ENCODE results near the gene DPH7.
A peak's percentile ranks its signal among the peaks of the same experiment; 100 is the strongest.
"Not testable (repeated sequence)": the region's sequence is repeated elsewhere in the genome, so short reads cannot be mapped to it uniquely, and the experiment has no call there.

DPH7 gene

GRCh38 chr9:137515338-137515724 is 63.4 kb downstream of the DPH7 start:
- no peak for DNase-seq

- no peak for DNase-seq
Observed at GRCh38 chr9:137514691-137515337, 63.9 kb downstream of the DPH7 start.

GRCh38 chr9:137513801-137514570 is 64.7 kb downstream of the DPH7 start:
- DNase-seq: peak in 1 of 2 experiments; percentile 25

- DNase-seq: not testable (repeated sequence)
Observed at GRCh38 chr9:137513136-137513535, 65.6 kb downstream of the DPH7 start.

- DNase-seq: no peak
Observed at GRCh38 chr9:137511758-137512463, 66.8 kb downstream of the DPH7 start.

- DNase-seq: not testable (repeated sequence)
Observed at GRCh38 chr9:137511126-137511525, 67.6 kb downstream of the DPH7 start.

- no peak for DNase-seq
Observed at GRCh38 chr9:137509198-137509597, 69.5 kb downstream of the DPH7 start.

GRCh38 chr9:137506702-137507171 is 72.0 kb downstream of the DPH7 start:
- no peak for DNase-seq

GRCh38 chr9:137506274-137506673 is 72.5 kb downstream of the DPH7 start:
- DNase-seq: no peak

- DNase-seq: no peak
Observed at GRCh38 chr9:137505421-137506140, 73.1 kb downstream of the DPH7 start.

Measured in NCI-H524 (cell line).